Measurements from ENCODE around the gene GLI3.

The GLI3 gene

DNA sequence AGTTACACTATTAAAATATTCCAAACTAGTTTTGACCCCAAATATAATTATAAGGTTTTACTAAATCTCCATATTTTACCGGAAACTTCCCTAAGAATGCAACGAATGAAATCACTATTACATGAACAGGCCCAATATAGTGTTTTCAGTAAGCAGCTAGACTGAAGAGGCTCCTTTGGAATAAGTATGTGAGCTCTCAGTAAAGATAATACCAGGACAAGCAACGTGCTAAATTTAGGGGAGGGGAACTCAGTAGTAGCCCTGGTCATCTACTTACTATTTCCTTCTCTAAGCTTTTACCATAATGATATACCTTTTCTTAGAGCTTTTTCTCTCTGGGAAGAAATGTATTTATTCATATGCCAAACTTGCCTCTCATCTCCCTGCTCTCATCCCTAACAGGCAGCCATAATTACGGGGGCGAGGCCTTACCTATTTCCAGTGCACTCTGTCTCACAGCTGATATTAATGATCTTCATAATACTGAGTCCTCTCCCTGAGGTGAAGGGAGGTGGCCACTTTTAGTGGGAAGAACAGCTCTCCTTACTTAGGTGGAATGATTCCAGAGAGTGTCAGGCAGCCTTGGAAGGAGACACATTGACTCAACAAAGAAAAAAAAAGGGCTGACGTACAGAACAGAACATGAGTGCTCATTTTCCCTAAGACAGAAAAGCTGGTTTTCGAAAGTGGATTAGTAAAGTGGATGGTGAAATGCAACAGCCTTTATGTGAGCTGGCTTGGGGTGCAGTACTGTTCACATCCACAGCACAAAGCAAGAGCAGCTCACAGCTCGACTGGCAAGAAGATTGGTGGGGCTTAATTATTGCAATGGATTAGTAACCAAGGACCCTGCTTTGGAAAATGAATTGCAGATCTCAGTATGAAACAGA lies 165.4 kb downstream of the GLI3 start:
- no peak for DNase-seq

DNA sequence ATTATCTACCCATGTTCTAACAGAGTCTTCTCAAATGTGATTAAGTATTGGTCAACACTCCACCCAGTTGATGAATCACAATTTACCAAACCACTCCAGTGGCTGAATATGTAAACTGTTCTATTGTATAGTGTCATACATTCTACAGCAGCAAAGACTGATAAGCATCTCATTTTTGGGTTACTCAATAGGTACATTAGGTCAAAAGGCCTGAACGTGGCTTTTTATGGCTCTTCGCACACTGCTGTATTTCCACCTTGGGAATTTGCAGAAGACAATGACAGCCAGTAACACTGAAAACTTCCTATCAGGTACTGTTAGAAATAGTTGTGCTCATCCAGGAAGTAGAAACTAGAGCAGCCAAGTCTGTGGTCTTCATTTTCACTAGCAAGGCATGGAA lies 166.9 kb downstream of the GLI3 start:
- no peak for DNase-seq

DNA sequence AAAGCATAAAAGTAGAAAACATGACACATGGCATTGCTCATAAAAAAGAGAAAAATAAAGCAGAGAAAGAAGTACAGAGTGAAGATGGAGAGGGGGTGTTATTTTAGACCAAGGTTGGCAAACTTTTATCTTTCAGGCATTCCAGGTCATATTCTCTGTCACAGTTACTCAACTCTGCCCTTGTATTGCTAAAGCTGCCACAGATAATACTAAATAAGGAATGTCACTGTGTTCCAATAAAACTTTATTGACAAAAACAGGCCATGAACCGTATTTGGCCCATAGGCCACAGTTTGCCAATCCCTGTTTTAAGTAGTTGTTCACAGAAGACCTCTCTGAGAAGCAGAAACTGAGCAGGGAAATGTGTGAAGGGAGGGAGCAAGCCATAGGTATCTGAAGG lies 167.4 kb downstream of the GLI3 start:
- no peak for DNase-seq

DNA sequence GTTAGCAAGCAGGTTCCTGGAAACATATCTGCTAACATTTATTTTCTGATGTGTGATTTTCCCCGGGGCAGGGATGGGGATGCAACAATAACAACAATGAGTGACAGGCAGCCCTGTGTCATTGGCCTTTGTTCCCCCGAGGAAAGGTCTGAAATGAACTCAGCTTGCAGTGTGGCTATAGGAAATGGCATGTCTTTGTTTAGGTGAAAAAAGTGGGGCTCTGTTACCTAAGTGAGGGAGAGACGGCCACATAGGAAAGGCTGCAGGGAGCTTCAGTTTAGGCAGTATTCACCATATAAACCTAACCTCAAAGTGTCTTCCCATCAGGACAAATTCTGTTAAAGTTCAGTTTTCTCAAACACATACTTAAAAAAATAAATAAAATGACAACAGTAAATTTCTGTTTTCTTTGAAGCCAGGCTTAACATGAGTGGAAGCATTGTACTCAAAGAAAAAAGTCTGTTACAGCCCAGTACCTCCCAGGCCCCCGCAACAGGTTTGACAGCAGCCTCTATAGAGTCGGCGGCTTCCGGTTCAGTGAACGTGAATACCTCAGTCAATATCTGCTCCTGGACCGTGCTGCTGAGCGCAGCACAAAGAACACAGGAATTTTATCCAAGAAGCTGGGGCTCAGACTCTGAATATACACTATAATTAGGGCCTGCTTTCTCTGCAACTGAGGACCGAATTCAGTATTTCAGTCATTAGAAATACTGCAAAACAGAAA lies 168.3 kb downstream of the GLI3 start:
- no peak for DNase-seq

DNA sequence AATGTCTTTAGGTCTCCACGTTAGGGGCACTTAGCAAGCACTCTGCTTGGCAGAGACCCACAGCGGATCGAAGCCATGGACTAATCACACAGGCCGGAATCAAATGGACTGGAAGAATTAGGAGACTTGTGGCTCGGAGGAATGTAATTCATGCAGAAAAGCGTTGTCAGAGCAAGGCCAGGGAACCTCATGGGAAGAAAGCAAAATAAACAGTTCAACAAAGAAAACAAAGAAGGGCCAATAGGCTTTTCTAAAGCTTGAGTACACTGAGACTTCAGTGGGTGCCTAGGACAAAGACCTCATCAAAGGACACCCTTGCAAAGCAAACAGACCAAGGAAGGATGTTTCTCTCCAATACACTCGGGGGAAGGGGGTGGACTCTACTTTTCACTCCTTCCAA lies 171.1 kb downstream of the GLI3 start:
- no peak for DNase-seq

DNA sequence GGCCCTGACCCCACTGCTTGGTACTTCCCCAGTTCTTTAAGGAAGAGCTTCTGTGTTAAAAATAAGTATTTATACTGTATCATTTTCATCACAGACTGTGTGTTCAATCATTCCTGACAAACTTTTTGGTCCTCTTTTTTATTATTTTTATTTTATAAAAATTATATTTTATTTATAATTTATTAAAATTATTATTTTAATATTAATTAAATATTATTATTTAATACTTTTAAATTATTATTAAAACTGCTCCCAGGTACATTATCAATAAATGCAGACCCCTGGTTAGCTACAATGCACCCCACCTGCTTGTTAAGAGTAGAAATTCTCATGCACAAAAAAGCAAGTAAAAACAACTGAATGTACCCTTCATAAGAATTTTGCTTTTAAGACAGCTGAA lies 172.0 kb downstream of the GLI3 start:
- DNase-seq: no peak

DNA sequence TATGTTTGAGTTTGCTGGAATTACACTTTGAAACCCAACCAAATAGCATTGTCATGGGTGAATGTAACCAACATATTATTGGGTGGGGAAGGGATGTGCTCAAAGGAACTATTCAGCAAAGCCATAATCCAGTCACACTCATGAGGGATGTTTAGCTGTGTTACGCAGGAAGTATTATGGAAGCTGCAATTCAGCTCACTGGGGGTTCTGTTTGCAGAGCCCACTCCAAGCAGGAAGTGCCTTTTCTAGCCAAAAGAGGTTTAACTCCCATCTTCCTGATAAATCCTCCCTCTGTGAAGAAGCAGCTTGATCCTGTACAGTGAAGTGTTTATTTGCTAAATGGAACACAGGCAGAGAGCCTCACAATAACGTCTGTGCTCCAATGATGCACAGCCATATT lies 172.5 kb downstream of the GLI3 start:
- DNase-seq: no peak

DNA sequence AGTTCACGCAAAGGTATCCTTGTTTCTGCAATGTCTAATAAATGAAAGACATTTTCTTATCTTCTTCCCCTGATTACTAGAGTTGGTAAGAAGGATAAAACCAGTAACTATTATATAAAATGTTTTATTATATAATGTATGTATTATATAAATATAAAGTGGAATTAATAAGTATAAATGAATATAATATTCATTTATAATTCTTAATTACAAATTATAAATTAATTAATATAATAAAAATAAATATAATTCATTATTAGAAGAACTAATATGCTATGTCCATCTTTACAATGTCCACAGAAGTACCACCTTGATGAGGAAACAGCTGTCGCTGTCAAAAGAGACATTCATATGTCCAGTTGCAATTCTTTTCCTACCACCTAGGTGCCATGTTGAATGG lies 177.7 kb downstream of the GLI3 start:
- DNase-seq: no peak

DNA sequence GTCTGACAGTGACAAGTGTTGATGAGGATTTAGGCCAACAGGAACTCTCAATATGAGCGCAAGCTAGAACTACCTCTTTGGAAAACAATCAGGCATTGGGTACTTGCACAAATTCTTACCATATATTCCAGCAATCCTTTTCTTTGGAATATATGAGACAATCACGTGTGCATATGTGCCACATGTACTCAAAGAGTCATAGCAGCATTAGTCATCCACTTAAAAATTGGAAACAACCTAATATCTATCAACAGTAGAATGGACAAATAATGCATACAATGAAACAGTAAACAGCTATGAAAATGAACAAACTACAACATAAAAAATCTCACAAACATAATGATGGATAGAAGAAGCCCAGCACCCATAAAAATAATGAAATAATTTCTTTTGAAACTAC lies 179.7 kb downstream of the GLI3 start:
- no peak for DNase-seq

DNA sequence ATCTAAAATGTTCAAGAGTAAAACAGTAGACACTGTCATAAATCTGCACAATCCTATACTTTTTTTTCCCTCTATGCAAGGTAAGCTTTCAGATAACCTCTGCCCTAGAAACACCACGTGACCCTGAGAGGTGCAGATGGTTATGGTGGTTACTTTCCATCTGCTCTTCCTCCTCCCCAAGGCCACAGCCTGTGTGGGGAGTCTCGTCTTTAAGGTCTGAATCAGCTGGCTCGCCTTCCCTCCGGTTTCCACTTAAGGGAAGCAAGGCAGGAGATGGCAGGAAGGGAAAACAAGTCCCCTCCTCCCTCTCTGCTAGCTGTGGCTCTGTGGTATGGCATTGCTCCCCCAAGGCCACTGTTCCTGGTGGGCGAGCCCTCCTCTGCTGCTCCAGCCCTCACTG lies 181.8 kb downstream of the GLI3 start:
- DNase-seq: no peak

DNA sequence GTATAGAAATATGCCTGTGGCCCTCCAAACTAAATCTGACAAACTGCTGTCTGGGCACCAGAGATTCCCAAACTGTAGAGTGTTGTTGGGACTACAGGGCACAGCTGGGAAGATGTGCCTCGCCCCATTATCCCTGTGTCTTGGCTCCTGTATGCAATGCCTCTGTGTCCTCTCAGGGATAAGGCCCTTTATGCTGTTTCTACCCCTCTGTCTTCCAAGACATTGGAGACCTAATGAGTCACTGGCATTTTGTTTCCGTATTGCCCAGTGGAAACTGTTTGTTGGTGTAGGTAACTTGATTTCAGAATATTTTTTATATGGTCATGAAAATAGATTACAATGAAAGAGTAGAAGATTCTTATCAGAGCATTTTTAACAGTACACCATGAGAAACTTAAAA lies 183.2 kb downstream of the GLI3 start:
- no peak for DNase-seq

DNA sequence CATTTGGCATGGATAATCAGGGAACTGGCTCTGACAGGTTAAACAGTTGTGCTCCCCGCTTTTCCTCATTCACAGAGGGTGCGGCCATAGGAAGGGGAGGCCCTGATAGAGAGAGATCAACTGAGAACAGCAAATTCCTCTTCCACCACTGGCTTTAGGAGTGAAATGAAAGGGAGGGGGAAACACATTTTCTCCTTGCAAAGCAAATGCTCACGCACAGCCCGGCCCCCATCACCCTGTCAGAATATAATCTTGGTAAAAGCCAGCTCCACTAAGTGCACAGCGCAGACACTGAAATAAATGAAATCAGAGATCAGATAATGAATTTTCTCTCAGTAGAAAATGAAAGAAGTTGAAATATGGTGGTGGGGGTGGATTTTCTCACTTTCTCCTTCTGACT lies 187.2 kb downstream of the GLI3 start:
- no peak for DNase-seq

DNA sequence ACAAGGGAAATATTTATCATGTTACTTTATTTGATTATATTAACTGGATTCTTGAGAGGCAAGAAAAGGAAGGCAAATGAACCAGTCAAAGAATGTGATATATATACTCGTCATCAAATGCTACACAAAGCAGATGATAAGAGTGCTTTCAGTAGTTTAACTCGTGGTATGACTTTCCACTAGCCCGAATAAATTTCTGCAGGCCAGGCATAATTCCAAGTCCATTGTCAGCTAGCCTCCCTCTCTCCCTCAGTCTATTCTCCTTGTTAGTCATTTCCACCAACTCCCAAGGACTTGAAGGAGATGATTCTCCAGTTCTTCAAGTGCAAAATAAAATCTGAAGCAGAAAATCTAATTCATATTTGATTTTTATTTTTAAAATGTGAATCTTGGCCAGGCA lies 190.5 kb downstream of the GLI3 start:
- DNase-seq: no peak

DNA sequence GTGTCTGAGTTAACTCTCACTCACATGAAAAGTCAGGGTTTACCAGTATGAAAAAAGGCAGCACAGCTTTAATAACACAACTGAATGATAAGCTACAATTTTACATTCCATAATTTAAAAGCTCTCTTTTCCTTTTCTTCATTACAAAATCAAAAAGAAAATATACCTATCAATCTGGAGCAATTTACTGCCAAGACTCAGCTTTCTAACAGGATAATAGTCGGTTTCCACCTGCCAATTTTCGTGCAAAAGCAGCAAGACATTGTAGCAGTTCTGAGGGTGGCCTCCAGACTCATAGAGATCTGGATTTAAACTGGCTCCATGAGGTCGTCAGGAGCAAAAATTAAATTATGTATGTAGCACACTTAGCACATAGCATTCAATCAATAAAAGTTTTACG lies 191.0 kb downstream of the GLI3 start:
- no peak for DNase-seq

DNA sequence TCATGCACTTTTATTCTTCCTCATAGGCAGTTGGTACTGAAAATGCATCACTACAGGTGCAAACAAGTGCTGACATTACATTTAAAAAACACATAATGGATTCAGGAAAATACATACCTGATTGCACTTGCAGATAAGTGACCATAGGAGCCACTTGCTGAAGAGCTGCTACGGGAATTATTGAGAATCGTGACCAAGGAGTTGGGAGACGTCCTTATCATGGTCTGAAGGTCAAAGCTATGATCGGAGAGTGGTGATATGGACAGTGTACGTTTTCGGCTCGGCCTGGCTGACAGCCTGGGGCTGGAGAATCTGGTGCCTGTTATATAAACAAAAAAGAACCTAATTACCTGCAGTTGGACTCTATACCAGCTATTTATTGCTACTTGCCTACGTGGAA lies 197.1 kb downstream of the GLI3 start:
- no peak for DNase-seq

DNA sequence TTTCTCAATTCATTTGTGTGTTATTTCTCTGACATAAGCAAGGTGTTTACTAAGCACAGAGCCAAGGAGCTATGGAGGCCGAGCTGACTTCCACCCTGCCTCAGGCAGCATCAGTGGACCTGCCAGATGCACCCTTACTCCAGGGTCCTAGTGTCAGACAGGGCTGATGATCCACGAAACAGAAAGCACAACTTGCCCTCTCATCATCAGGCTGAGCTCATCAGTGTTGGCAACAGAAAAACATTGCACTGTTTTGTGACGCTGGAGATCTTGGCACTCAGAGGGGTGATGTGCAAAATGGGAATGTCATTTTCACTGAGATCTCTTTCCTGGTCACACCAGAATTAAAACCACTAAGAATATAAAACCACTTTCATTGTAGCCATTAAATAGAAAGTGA lies 201.8 kb downstream of the GLI3 start:
- no peak for DNase-seq

DNA sequence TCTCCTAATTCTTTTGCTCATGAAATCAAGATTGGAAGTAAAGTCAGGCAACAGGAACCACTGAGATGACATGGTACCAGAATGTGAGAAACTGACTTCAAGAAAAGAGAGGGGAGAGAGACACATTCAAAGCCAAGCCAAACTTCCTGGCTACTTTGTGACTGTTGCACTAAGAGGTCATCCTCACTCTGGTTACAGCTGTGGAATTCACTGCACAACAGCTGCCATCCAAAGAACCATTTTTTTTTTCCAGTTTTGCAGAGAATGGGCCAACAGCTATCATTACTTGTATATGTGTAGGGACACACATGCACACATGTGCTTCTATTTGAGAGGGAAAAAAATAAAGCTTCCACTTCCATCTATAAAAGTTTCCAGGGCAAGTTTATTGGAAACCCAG lies 203.5 kb downstream of the GLI3 start:
- no peak for DNase-seq

DNA sequence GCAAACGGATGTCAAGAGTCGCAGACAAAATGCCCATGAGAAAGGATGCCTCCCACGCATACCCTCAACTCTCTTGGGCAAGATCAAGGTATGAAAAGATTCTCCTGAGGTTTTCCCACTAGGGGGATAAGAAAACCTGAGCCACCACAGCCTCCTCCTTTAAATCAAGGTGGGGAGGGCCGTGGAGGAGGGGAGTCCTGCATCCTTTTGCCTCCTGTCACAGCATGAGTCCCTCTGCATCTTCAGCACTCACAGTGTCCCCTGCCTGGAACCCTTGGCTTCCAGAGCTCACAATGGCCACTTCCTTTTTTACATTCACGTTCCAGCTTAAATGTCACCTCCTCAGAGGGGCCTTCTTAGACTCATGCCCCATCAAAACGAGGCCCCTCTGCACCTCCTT lies 207.6 kb downstream of the GLI3 start:
- no peak for DNase-seq

DNA sequence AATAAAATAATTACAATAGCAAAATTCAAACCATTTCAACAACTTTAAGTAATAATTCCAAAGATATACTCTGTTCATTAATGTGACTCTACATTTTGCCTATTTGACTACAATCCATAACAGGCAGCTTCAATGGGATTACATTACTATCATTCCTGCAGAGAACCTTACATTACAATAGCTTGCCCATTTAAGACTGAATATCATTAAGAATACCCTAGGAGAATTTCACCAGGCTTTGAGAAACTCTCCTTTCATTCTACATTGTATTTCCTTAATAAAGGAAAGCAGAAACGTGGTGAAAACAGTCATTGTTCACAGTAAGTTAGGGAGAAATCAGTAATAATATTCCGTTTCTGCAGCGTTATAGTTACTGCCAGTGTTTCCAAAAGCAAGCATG lies 209.5 kb downstream of the GLI3 start:
- no peak for DNase-seq

DNA sequence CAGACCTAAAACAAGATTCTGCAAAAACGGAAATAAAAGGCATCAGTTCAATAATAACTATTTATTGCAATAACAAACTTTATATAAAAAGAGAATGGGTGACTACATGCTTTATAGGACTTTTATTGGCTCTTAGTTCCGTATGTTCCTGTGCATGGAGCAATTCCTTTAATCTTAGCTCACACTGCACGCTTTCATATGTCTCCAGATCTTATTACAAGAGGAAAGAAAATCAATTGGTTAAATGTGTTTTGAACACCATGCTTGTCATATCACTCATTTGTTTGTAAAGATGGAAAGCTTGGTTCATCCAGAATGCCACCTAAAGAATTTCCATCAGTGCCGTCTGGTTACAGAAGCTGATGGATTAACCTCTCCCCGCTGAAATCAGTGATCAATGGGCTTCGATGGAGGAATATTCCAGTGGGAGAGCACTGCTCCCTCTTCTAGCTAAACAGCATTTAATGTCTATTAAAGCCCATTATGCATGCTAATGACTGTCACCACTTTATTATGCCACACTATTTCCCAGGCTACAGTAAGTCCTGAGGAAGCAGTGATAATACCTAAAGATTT lies 210.3 kb downstream of the GLI3 start:
- DNase-seq: no peak

DNA sequence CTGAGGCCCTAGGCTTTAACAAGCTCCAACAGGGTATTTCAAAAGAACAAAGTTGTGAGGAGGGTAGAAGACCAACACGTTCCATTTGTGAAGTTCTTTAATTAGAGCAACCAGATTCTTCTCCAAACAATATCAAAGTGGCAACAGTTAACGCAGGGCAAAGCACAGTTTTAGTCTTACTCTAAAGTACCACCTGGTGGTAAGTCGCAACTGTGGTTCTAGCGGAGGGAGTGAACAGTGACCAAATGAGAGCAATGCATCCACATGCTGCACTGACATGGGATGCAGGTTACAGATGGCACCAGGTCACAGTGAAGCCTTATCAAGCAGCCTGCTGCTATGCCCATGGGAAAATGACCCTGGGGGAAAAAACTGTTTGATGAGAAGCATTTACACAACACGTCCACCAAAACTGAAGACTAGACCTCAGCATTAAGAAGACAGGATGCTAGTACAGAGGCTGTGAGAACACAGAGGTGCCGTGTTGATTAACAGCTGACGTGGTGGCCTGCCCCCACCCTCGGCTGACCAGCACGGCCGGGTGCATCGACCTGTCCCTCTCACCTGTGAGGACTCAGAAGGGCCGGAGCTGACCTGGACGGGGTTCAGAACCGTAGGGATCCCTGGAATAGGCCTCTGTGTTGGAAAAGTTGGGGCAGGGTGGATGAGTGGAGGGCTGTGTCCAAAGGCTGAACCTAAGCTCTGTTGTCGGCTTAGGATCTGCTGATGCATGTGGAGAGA lies 211.2 kb downstream of the GLI3 start:
- no peak for DNase-seq

DNA sequence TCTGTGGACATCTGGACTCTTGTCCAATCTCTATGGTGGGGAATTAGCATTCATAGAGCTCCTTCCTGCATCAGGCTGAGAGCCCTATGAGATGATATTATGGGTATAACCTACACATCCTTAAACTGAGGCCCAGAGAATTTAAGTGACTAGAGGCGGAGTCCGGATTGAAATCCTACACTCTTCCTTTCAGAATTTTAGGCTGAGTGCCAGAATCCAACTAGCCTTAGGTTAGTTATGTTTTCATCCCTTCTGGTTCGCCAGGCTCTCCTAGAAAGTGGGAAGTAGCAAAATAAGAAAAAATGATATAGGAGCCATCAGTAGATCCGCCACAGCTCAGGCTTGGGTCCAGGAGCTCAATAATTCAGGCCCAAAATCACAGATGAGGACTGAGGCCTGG lies 212.5 kb downstream of the GLI3 start:
- DNase-seq: no peak

DNA sequence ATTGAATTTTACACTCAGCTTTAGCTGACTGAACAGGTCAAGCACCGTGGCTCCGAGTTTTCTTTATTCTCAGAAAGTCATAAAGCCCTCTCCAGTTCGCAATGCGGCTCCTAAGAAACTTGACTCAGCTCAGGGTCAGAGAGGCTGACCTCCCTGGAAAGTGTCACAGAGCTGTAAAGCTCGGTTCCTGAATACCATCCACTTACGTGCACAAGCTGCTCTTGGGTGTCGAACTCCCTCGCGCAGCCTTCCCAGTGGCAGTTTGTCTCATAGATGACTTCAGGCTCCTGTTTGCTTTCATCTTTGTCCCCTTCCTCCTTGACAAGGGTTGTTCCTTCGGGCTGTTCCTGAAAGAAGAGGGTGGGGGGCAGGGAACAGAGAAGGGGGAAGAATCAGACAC lies 213.7 kb downstream of the GLI3 start:
- DNase-seq: no peak

DNA sequence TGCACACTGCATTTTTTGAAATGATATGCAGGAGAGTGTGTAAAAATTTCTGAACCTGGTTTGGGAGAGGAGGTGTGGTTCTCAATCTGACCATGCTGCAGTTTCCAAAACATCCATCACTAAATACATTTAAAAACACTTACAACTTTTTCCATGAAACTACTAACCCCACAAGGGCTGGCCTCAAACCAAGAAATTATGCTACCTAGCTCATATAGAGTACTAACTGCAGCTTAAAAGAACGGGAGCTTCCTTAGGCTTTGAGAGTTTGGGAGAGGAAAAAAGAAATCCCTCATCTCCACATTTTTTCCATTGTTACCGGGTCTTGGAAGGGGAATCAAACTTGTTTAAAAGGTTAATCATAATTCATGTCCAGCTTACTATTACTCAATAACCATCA lies 214.2 kb downstream of the GLI3 start:
- DNase-seq: no peak

Data from kidney glomerular epithelial cell (primary cell).